H1 (cell line): ENCODE measurements around the gene SLC25A5. TPM values are rescaled to one million over a fixed set of nuclear protein-coding genes. Genes with fewer than 3 reads are reported as not detected.

Experiments
- JUND ChIP-seq: IDR thresholded peaks from 2 replicates; pipeline ENCODE4 v1.6.1; 2011; ENCODE audit warnings: mild to moderate bottlenecking, improper control_type of control experiment, low read length
- NANOG ChIP-seq: IDR thresholded peaks from 2 replicates; pipeline ENCODE4 v1.6.1; 2011; ENCODE audit warnings: low read length, low read depth, mild to moderate bottlenecking, inconsistent platforms; ENCODE audit not compliant: insufficient read depth, poor library complexity, severe bottlenecking
- POLR2AphosphoS5 ChIP-seq: IDR thresholded peaks from 2 replicates; pipeline ENCODE4 v1.6.1; 2011; ENCODE audit warnings: low read depth, low read length
- RBBP5 ChIP-seq: IDR thresholded peaks from 2 replicates; pipeline ENCODE4 v1.7.1; 2012; ENCODE audit warnings: low read depth, mild to moderate bottlenecking, inconsistent platforms, low read length, moderate library complexity, borderline replicate concordance
- TBP ChIP-seq: IDR thresholded peaks from 2 replicates; pipeline ENCODE4 v1.6.1; 2011; ENCODE audit warnings: low read depth, low read length, improper control_type of control experiment
- polyA plus RNA-seq, 7 experiments: library from polyadenylated mRNA; depleted of rRNA in 3 of 7; stranded (reverse) in 5 of 7; unstranded in 2 of 7; fragments of >200 nt in 5 of 7; fragments of 200-250 nt in 2 of 7; gene quantifications; 1 replicate in 5 of 7; 2 replicates in 1 of 7; 4 replicates in 1 of 7; pipeline versions ENCODE4 v1.2.1 to v1.2.3, GENCODE V29; 2011 to 2013; ENCODE audit warnings: missing spikeins in 2 of 7, mixed read lengths in 2 of 7
- total RNA-seq: library from RNA; stranded (reverse); fragmentation: NEBNext Ultra II Directional; extraction: Animal tissue kit (Norgen Biotek cat#: 25700); gene quantifications from 2 replicates; pipeline ENCODE4 v1.2.1, GENCODE V29; 2021

SLC25A5 gene
- total and polyA plus RNA-seq, 2 of the 8 experiments (the other 6 are each of a cell fraction or from before 2014, with no cell fraction given), result 512 to 727 TPM

DNA sequence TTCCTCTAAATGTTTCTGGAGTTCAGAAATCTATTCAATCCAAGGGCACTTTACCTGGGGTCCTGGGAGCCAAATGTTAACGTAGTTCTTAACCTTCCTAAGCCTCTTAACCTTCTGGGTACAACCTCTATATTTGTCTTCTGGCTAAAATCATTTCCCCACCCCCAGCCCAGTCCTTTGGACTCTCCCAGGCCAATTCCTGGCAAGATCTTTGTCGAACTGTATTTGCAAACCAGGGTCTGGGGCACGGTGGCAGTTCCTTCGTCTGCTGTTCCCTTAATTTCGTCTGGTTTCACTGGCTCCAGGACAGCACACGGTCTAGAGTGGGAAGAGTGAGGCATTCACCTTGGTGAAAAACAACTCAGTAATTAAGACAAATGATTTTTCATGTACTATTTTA, 811 bp upstream of the SLC25A5 start (continued):
- TF ChIP-seq TBP (no peak), POLR2AphosphoS5 (no peak), JUND (no peak), RBBP5 (no peak), NANOG (no peak)
